Activated B cell treated with CpG ODN at 0.5 μM for 24 hours (primary cell): ENCODE results near the gene EZH2. TPM values are rescaled to one million over a fixed set of nuclear protein-coding genes. Genes with fewer than 3 reads are reported as not detected.

Source experiments
- ATAC-seq: fragments of 200-7000 bp; cut with Tn5 transposase; one replicate; pipeline ENCODE4 v1.10.0; 2021; ENCODE audit warnings: low read depth, mild to moderate bottlenecking, moderate library complexity
- CTCF ChIA-PET: fragments of 350-600 bp; sonication (Branson Sonifier 250); formaldehyde crosslinking; loops from one replicate; lab custom pipeline; 2021; ENCODE audit warnings: antibody characterized with exemption; lab: Charles Lee
- POLR2A ChIA-PET: fragments of 350-600 bp; sonication (Branson Sonifier 250); formaldehyde crosslinking; loops from one replicate; lab custom pipeline; 2021; ENCODE audit warnings: antibody characterized with exemption; lab: Charles Lee
- DNase-seq: peaks from one replicate; pipeline ENCODE4 v3.0.0; 2022
- H3K27ac Mint-ChIP-seq: one replicate; pipeline ENCODE4 v1.8.0; 2020; ENCODE audit warnings: mixed read lengths
- H3K27me3 Mint-ChIP-seq: one replicate; pipeline ENCODE4 v1.8.0; 2021; ENCODE audit warnings: mixed read lengths
- H3K36me3 Mint-ChIP-seq: one replicate; pipeline ENCODE4 v1.8.0; 2021; ENCODE audit warnings: low read depth, mixed read lengths
- H3K4me1 Mint-ChIP-seq: one replicate; pipeline ENCODE4 v1.8.0; 2021; ENCODE audit warnings: mixed read lengths
- H3K4me3 Mint-ChIP-seq: one replicate; pipeline ENCODE4 v1.8.0; 2020; ENCODE audit warnings: mild to moderate bottlenecking, mixed read lengths
- H3K9me3 Mint-ChIP-seq: one replicate; pipeline ENCODE4 v1.8.0; 2020; ENCODE audit warnings: mixed read lengths
- CTCF ChIP-seq: fragments of 200-600 bp; IDR thresholded peaks from one replicate; pipeline ENCODE4 v1.8.0; 2022; ENCODE audit warnings: antibody characterized with exemption, mild to moderate bottlenecking
- intact Hi-C: fragments of 100-400 bp; cut with micrococcal nuclease; formaldehyde crosslinking; loops from one replicate; pipeline ENCODE4 v1.15.1; 2024
- total RNA-seq: library from RNA; stranded (reverse); gene quantifications from 2 replicates; pipeline ENCODE4 v1.2.3, GENCODE V29; 2022

EZH2 gene
- total RNA-seq, 1 donor from 2014 or later = 19.6 TPM

DNA sequence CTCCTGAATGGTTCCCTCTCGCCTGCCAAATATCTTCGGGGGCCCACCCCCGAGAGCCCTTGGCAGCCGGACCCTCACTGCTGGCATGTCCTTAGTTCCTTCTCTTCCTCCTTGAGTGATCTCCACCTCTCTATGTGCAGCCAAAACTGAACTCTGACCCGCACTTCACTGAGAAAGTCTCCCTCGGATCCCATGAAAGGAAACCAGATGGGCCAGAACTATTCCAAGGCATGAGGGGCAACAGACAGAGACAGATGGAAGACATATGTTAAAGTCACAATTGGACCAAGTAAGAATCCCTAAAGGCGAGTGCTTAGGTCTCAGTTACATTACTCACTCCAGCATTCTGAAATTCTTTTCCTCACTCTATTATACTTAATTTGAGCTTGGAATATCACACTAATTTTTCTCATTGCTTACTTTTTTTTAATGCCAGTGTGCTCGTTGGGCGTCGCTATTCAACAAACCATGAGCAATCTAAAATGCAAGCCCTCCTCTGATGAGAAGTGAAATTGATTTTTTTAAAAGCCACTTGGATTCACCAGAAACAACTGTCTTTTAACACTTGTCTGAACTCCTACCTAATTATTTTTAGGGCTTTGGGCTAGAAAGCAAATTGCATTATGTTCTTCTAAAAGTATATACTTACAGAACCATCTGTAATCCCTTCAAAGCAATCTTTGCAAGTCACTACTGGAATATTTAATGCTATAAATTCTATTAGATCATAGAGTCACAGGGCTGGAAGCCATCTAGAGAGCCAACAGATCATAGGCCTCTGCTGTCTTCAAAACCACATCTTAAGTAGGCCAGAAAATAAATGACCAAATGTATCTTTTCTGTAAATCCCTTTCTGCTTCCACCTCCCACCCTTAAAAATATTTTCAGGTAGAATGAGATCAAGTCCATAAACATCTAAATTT is 43.3 kb upstream of the EZH2 start:
- no peak for DNase-seq
- ATAC-seq = no peak
- Mint-ChIP-seq H3K9me3 (no peaks in the 10 kb centered on the region), H3K4me1 (no peaks in the 10 kb centered on the region), H3K4me3 (no peak overlapping the region), H3K36me3 (no peaks in the 10 kb centered on the region), H3K27me3 (no peaks in the 10 kb centered on the region), H3K27ac (no peak overlapping the region)
- intact Hi-C loops = no loop called here
- CTCF ChIA-PET = no interaction called here
- POLR2A ChIA-PET = no interaction called here
- TF ChIP-seq CTCF = no peak

DNA sequence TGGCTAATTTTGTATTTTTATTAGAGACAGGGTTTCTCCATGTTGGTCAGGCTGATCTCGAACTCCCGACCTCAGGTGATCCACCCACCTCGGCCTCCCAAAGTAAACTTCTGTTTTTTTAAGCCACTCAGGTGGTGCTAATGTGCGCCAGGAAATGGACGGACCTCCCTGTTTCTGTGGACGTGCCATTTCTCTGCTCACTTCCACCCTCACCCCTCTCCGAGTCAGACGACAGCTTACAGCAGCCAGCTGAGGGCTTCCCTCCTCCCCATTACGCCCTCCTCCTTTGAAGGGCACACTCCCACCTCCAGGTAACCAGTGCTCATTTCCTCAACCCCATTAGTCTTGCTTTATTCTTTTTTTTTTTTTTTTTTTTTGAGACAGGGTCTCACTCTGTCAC is 41.7 kb upstream of the EZH2 start:
- H3K4me1 Mint-ChIP-seq = no peaks in the 10 kb centered on the region
- H3K4me3 Mint-ChIP-seq = no peak overlapping the region
- ATAC-seq = no peak
- H3K27me3 Mint-ChIP-seq = no peaks in the 10 kb centered on the region
- H3K36me3 Mint-ChIP-seq = no peaks in the 10 kb centered on the region
- no peaks in the 10 kb centered on the region for H3K9me3 Mint-ChIP-seq
- intact Hi-C loops = no loop called here
- TF ChIP-seq CTCF = no peak
- DNase-seq = no peak
- ChIA-PET CTCF (no interaction called here), POLR2A (no interaction called here)
- no peak overlapping the region for H3K27ac Mint-ChIP-seq

- POLR2A ChIA-PET = interaction anchor here (0.6 to 1.1 kb wide), 2 partner anchors 8 to 17 kb away, joined by 3 read pairs; no protein-coding TSS in a partner anchor
- CTCF ChIA-PET = no interaction called here
- Mint-ChIP-seq H3K4me1 (no peaks in the 10 kb centered on the region), H3K27me3 (no peaks in the 10 kb centered on the region), H3K9me3 (no peaks in the 10 kb centered on the region), H3K27ac (no peak overlapping the region), H3K36me3 (no peaks in the 10 kb centered on the region), H3K4me3 (no peak overlapping the region)
- intact Hi-C loops = no loop called here
- no peak for TF ChIP-seq CTCF
- DNase-seq (no peak), ATAC-seq (no peak)
These were observed 39.9 kb upstream of the EZH2 start for GRCh38 chr7:148924011-148924410.

- TF ChIP-seq CTCF = no peak
- DNase-seq (no peak), ATAC-seq (no peak)
- Mint-ChIP-seq H3K4me1 (no peaks in the 10 kb centered on the region), H3K4me3 (no peak overlapping the region), H3K9me3 (no peaks in the 10 kb centered on the region), H3K27me3 (no peaks in the 10 kb centered on the region), H3K36me3 (no peaks in the 10 kb centered on the region), H3K27ac (no peak overlapping the region)
- intact Hi-C loops = no loop called here
- CTCF ChIA-PET = no interaction called here
- POLR2A ChIA-PET = no interaction called here
These were observed 37.7 kb upstream of the EZH2 start for GRCh38 chr7:148921806-148922205.

GRCh38 chr7:148921189-148921588 is 37.1 kb upstream of the EZH2 start:
- H3K27ac Mint-ChIP-seq = no peak overlapping the region
- H3K9me3 Mint-ChIP-seq = no peaks in the 10 kb centered on the region
- no peaks in the 10 kb centered on the region for H3K36me3 Mint-ChIP-seq
- POLR2A ChIA-PET = no interaction called here
- no peak for TF ChIP-seq CTCF
- no peak for ATAC-seq
- H3K4me1 Mint-ChIP-seq = no peaks in the 10 kb centered on the region
- CTCF ChIA-PET = no interaction called here
- H3K27me3 Mint-ChIP-seq = no peaks in the 10 kb centered on the region
- intact Hi-C loops = no loop called here
- DNase-seq = no peak
- H3K4me3 Mint-ChIP-seq = no peak overlapping the region
